ENCODE measurements around the gene TMEM182. TPM values are rescaled to one million over a fixed set of nuclear protein-coding genes. Genes with fewer than 3 reads are reported as not detected.

TMEM182 gene
- total and polyA plus RNA-seq, 2 of the 4 experiments (the other 2 are of a cell fraction), result 1.3 to 1.4 TPM

DNA sequence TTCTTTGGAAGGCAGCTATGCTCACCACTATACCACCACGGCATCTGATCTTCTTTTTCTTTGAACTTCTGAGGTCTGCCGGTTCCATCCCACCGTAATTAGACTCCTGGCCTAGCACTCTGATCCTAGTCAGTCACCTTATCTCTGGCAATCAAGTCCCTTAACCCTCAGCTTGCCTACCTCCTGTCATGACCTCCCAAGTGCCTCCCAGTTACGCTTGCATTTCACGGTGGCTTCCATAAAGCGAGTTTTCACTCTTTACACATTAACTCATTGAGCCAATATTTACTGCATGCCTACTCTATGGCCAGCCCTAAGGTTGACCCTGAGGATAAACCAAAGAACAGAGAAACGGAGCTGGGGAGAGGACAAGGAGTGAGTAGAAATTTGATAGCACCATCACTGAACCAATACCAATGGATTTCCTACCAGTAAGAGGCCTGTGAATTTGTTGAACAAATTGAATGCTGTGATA lies 37.8 kb upstream of the TMEM182 start:
- Histone ChIP-seq H2AK5ac (ENCODE audit: low read depth, low read length) (no peak overlapping the region), H2BK120ac (ENCODE audit: low read depth, low read length) (no peak overlapping the region), H2AK9ac (replicated peaks; ENCODE audit: low read depth, low read length, poor library complexity) (no peak overlapping the region), H4K8ac (ENCODE audit: low read depth in 2 of 2, low read length in 2 of 2) (no peak overlapping the region), H3K4me2 (ENCODE audit: low read depth, low read length) (no peak overlapping the region), H3K79me1 (ENCODE audit: low read depth in 1 of 2, low read length in 2 of 2) (no peaks in the 10 kb centered on the region), H2BK15ac (ENCODE audit: low read depth, low read length) (no peak overlapping the region), H4K91ac (ENCODE audit: insufficient read depth, low read depth, low read length) (no peak overlapping the region), H3K4me3 (ENCODE audit: insufficient read depth, low read depth, low read length) (no peak overlapping the region), H4K20me1 (ENCODE audit: insufficient read depth, low read length) (no peaks in the 10 kb centered on the region), H2BK20ac (ENCODE audit: low read depth, low read length) (no peak overlapping the region), H3K27me3 (ENCODE audit: control insufficient read depth, insufficient read depth, low read length) (no peaks in the 10 kb centered on the region), H3K4ac (ENCODE audit: low read depth, low read length) (no peak overlapping the region), H3K36me3 (ENCODE audit: control insufficient read depth, insufficient read depth, low read length) (peaks cover 12% of the 10 kb centered on the region), H3K9me3 (ENCODE audit: control insufficient read depth, insufficient read depth, low read length) (no peaks in the 10 kb centered on the region), H3K27ac (ENCODE audit: insufficient read depth, low read length) (no peak overlapping the region), H3K14ac (replicated peaks; ENCODE audit: low read depth, low read length) (no peak overlapping the region), H3K9me1 (ENCODE audit: insufficient read depth, low read length) (peaks cover 6% of the 10 kb centered on the region; the same call in 1 of the 2 replicates), H3K23ac (ENCODE audit: low read depth, low read length) (no peak overlapping the region), H3K9ac (ENCODE audit: low read depth, low read length) (no peak overlapping the region), H3K18ac (ENCODE audit: low read depth, low read length) (no peak overlapping the region), H4K5ac (ENCODE audit: low read depth, low read length) (no peak overlapping the region), H3K4me1 (ENCODE audit: control insufficient read depth, insufficient read depth, low read length) (peaks cover 3% of the 10 kb centered on the region; the same call in 1 of the 2 replicates), H3K56ac (ENCODE audit: extremely low read depth, insufficient read depth, low read length) (no peak overlapping the region), H2AFZ (replicated peaks; ENCODE audit: low read length, poor library complexity) (no peak overlapping the region), H2BK5ac (ENCODE audit: low read depth, low read length, poor library complexity, severe bottlenecking) (no peak overlapping the region)
- intact Hi-C loops (cut with micrococcal nuclease), result no loop called here
- ChIA-PET POLR2A (ENCODE audit: unreplicated experiment) (no interaction called here), CTCF (no interaction called here)
- ATAC-seq (ENCODE audit: low read depth) (no peak), DNase-seq (no peak)
- dilution Hi-C loops (cut with HindIII; ENCODE audit: low sequenced_read_pairs, unreplicated experiment), result no loop called here
- BruUV-seq (replicated peaks), result no TSS peak
- TF ChIP-seq NFE2L2 (IDR thresholded peaks at IDR 0.05; ENCODE audit: low read depth, low read length) (no peak), CHD1 (IDR thresholded peaks at IDR 0.05; ENCODE audit: low read depth, low read length) (no peak), RFX5 (IDR thresholded peaks at IDR 0.05; ENCODE audit: low read depth, low read length) (no peak)
- TF ChIP-seq, protein P1, sequence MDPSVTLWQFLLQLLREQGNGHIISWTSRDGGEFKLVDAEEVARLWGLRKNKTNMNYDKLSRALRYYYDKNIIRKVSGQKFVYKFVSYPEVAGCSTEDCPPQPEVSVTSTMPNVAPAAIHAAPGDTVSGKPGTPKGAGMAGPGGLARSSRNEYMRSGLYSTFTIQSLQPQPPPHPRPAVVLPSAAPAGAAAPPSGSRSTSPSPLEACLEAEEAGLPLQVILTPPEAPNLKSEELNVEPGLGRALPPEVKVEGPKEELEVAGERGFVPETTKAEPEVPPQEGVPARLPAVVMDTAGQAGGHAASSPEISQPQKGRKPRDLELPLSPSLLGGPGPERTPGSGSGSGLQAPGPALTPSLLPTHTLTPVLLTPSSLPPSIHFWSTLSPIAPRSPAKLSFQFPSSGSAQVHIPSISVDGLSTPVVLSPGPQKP (IDR thresholded peaks at IDR 0.05; ENCODE audit: borderline replicate concordance, low read depth, low read length), result no peak
- 70% methylated on average over 3 of the region's 7 CpGs; no CpG with 5 or more reads in 1 of the 2 experiments for WGBS, 2 experiments (ENCODE audit: extremely low coverage in 2 of 2, insufficient read length in 1 of 2)
- in situ Hi-C loops (cut with MboI; ENCODE audit: low sequenced_read_pairs), result no loop called here

All from IMR-90 (cell line).